Activated CD8-positive, alpha-beta memory T cell treated with anti-CD3 and anti-CD28 coated beads, Interleukin-2, amount 50 U/mL, for 4 hours (primary cell): Measurements from ENCODE around the gene MFAP2.
"Not testable (repeated sequence)": the region's sequence is repeated elsewhere in the genome, so short reads cannot be mapped to it uniquely, and the experiment has no call there.

Experiments
- DNase-seq: peaks from one replicate; pipeline ENCODE4 v3.0.0-alpha.2; 2020

Gene MFAP2

GRCh38 chr1:16958475-16958874 is 21.9 kb downstream of the MFAP2 start:
- DNase-seq = no peak

DNA sequence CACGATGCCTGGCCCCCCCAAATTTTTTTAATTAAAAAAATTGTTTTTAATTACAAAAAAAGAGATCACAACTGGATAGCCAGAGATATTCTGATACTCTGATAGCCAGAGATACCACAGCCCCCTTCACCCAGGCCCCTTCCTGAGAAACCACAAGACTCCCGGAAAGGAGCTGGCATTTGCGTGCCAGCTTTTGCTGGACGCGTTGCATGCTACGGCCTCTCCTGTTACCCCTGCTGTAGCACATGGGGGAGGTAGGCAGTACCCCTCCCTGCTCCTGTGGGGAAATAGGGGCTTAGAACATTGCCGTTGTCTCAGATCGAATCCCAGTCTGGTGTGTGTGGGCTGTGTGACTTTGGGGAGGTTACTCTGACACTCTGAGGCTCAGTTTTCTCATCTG is 22.7 kb downstream of the MFAP2 start:
- no peak for DNase-seq

GRCh38 chr1:16956775-16957174 is 23.6 kb downstream of the MFAP2 start:
- DNase-seq = no peak

GRCh38 chr1:16955186-16955585 is 25.2 kb downstream of the MFAP2 start:
- no peak for DNase-seq

- no peak for DNase-seq
Observed at GRCh38 chr1:16954579-16954978, 25.8 kb downstream of the MFAP2 start.

DNA sequence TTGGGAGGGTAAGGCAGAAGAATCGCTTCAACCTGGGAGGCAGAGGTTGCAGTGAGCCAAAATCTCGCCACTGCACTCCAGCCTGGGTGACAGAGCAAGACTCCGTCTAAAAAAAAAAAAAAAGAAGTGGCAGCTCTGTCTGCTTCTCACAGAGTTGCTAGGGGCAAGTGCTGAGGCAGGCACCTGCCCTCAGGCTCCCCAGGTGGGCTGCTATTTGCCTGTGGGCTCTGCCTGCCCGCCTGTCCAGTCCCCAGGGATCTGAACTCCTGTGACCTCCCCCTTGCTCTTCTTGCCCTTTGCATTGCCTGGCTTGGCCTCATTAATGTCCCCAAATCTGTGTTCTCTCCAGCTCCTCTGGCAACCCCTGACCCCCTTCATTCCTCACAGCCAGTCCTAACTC is 28.0 kb downstream of the MFAP2 start:
- not testable (repeated sequence) for DNase-seq

DNA sequence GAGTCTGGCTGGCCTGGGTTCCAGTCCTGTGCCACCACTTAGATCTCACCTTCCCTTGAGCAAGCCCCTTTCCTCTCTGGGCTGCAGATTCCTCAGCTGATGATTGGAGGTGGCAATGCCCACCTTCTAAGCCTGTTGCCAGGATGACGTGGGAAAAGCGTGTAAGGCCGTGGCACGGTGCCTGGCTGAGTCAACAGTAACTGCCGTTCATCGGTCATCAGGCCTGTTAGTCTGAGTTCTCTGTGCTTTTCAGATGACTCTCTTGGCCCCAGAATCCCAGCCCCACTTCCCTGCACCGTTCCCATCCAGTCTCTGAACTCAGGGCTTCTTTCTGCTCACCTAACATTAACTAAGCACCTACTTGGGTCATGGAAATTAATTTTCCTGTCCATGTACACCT is 31.4 kb downstream of the MFAP2 start:
- not testable (repeated sequence) for DNase-seq

DNA sequence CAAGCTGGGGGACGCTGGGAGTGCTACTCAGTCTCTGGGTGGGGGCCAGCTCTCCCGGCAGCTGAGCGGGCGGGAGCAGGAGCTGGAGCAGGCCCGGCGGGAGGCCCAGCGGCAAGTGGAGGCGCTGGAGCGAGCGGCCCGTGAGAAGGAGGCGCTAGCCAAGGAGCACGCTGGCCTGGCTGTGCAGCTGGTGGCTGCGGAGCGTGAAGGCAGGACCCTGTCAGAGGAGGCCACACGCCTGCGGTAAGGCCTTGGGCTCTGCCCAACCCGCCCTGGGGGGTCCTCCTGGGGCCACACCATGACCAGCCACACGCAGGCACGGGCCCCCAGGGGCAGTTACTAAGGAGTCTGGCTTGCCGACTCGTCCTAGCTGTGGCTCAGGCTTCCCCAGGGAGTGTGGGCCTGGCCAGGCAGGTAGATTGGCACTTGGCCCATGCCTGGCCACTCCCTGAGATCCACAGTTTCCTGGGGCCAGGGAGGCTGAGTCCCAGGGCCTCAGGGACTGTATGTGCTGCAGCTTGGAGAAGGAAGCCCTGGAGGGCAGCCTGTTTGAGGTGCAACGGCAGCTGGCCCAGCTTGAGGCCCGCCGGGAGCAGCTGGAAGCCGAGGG is 32.0 kb downstream of the MFAP2 start:
- not testable (repeated sequence) for DNase-seq

- DNase-seq = no peak
Observed at GRCh38 chr1:16946646-16947045, 33.8 kb downstream of the MFAP2 start.

DNA sequence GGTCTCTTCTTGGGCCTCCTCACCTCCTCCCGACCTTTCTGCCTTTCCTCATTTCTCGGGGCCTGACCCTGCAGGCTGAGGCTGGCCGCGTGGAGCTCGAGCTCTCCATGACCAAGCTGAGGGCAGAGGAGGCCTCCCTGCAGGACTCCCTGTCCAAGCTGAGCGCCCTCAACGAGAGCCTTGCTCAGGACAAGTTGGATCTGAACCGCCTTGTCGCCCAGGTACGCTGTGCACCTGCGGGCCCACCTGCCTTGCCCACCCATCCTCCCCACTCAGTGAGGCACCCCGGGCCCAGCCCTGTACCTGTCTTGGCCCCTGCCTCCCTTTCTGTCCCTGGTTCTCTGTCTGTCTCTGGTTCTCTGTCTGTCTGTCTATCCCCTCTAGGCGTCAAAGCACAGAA is 34.2 kb downstream of the MFAP2 start:
- DNase-seq = not testable (repeated sequence)

GRCh38 chr1:16945512-16945911 is 34.9 kb downstream of the MFAP2 start:
- not testable (repeated sequence) for DNase-seq

DNA sequence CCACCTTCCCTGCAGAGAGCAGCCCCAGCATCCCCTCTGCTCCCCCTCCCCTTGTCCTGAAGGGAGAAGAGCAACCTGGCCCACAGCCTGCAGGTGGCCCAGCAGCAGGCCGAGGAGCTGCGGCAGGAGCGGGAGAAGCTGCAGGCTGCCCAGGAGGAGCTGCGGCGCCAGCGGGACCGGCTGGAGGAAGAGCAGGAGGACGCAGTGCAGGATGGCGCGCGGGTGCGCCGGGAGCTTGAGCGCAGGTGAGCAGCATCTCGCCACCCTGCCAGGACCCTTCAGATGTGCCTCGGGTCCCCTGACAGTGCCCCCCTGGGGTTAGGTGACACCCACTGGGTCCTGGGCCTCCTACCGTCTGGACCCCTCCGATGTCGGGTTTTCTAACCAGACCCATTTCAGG is 36.4 kb downstream of the MFAP2 start:
- DNase-seq = no peak

DNA sequence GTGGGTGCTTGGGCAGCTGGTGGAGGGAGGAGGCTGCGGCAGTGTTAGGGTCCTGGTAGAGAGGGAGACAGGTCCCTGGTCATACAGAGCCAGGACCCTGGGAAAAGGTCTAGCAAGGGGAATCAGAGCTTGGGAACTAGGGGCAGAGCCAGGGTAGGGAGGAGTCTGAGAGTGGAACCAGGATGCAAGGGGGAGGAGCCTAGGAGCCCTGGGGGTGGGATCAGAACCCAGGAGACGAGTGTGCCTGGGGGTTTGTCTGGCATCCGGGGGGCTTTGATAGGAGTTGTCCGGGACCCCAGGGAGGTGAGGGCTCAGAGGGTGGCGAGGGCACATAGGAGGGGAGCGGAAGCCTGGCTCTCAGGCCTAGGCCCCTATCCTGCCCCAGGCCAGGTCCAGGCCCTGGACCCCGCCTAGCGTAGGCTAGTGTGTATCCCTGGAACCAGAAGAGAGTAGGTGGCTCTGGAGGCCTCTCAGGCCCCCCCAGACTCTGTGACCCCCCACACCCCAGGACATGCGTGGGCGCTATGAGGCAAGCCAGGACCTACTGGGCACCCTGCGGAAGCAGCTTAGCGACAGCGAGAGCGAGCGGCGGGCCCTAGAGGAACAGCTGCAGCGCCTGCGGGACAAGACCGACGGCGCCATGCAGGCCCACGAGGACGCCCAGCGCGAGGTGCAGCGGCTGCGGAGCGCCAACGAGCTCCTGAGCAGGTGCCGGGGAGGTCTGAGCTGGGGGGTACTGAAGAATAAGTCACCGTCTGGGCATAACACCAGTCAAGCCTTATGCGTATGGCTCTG is 40.8 kb downstream of the MFAP2 start:
- not testable (repeated sequence) for DNase-seq

DNA sequence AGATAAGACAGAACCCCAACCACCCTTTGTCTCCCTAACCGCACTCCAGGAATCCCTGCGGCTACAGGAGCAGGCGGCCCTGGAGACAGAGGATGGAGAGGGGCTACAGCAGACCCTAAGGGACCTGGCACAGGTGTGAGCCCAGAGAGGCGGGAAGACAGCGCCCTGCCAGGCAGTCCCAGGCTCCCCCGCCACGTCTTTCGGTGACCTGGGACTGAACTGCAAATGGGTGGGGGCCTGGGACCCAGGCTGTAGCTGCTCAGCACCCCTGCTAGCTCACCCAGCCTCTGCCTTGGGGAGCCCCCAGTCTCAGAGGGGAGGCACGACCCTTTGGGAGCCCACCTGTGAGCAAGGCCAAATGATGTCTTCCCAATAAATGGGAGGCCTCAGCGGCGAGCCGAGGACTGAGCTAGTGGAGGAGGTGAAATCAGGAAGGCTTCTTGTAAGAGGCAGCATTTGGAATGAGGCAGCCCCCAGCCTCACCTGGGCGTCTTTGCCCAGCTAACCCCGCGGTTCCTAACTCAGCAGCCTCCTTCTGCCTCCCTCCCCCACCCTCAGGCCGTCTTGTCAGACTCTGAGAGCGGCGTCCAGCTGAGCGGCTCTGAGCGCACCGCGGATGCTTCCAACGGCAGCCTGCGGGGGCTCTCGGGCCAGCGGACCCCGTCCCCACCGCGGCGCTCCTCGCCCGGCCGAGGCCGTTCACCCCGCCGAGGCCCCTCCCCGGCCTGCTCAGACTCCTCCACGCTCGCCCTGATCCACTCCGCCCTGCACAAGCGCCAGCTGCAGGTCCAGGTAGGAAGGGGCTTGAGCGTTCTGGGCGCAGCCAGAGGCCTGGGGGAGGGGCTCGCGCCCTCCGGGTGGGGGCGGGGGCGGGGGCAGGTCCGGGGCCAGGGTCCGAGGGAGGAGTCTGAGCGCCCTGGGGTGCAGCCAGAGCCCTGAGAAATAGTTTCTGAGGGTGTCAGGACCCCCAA is 41.8 kb downstream of the MFAP2 start:
- no peak for DNase-seq

DNA sequence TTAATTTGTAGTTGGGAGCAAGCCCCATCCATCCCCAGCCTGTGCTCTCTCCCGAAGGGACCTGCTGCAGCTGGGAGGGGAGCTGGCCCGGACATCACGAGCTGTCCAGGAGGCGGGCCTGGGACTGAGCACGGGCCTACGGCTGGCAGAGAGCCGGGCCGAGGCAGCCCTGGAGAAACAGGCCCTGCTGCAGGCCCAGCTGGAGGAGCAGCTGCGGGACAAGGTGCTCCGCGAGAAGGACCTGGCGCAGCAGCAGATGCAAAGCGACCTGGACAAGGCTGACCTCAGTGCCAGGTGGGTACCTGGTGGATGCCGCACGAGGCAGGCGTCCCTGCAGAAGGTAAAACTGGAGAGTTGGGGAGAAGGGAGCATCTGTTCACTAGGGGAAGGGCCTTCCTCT is 43.8 kb downstream of the MFAP2 start:
- not testable (repeated sequence) for DNase-seq

DNA sequence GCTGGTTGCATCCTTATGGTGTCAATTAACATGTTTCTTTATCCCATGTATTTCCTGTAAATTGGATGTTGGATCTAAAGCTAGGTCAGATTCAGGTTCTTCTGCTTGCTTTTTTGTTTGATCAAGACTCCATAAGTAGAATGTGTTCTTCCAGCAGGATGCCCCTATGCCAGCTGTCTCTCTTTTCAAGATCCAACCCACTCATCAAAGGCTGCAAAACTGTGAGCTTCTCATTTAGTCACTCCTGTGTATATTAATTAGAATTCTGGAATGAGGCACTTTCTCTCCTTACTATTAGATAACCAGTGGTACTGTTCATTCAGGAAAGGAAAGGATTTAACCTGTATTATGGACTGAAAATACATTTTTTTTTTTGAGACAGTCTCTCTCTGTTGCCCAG is 46.5 kb downstream of the MFAP2 start:
- not testable (repeated sequence) for DNase-seq

- not testable (repeated sequence) for DNase-seq
Observed at GRCh38 chr1:16931206-16931934, 49.0 kb downstream of the MFAP2 start.

GRCh38 chr1:16929146-16930041 is 51.0 kb downstream of the MFAP2 start:
- DNase-seq = not testable (repeated sequence)

DNA sequence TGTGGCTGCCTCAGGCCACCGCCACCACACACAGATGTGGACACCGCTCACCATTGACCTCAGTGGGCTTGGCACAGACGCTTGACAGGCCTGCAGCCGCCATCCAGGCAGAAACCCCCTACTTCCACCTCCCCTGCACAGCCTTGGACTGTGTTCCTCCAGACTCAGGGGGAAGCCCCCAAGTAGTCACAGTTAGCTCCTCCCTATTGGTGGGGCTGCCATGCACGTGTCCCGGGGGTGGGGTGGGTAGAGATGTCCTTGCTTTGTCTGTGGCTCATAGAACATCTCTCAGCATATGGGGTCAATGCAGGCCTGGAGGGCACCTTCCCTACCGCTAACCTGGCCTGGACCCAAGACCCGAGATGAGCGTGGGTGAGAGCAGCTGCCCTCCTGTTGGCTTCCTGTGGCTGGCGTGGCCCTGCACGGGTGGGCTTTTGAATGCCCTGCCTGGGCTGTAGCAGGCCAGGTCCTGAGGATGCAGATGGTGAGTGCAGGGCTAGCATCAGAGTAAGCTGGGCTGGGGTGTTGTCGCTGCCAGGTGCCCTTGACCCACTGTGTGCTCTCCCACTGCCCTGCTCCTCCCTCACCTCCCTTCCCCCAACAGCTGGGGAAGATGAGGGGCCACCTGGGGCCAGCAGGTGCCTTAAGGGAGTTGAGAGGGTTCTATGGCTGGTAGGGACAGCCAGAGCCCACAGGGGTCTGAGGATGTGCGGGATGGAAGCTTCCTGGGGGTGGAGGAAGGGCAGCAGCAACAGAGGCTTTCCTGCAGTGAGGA is 52.5 kb downstream of the MFAP2 start:
- no peak for DNase-seq

GRCh38 chr1:16927256-16927655 is 53.2 kb downstream of the MFAP2 start:
- no peak for DNase-seq
